Activated T-cell treated with anti-CD3 and anti-CD28 coated beads, Interleukin-2, amount 50 U/mL, for 4 hours (primary cell): ENCODE measurements around the gene SNRNP70. TPM values are rescaled to one million over a fixed set of nuclear protein-coding genes. Genes with fewer than 3 reads are reported as not detected.

Source experiments
- ATAC-seq, 2 donors: fragments of 200-7000 bp; cut with Tn5 transposase; one replicate each; pipeline ENCODE4 v1.10.0; 2021
- DNase-seq: peaks from one replicate; pipeline ENCODE4 v3.0.0-alpha.2; 2020
- H3K27me3 Mint-ChIP-seq: one replicate; pipeline ENCODE4 v1.8.0; 2021; ENCODE audit warnings: low read depth, mixed read lengths
- H3K36me3 Mint-ChIP-seq: one replicate; pipeline ENCODE4 v1.8.0; 2022; ENCODE audit warnings: mixed read lengths; ENCODE audit not compliant: insufficient read depth
- H3K4me1 Mint-ChIP-seq: one replicate; pipeline ENCODE4 v1.8.0; 2021; ENCODE audit warnings: low read depth, mixed read lengths
- H3K4me3 Mint-ChIP-seq: one replicate; pipeline ENCODE4 v1.8.0; 2021; ENCODE audit warnings: mild to moderate bottlenecking, moderate library complexity, mixed read lengths
- H3K9me3 Mint-ChIP-seq: one replicate; pipeline ENCODE4 v1.8.0; 2021; ENCODE audit warnings: mixed read lengths
- total RNA-seq, 3 donors: library from RNA; stranded (reverse); gene quantifications; one replicate each; pipeline ENCODE4 v1.2.1, GENCODE V29; 2021

The SNRNP70 gene
- total RNA-seq, 3 donors from 2014 or later: 278 to 294 (median 283) TPM

DNA sequence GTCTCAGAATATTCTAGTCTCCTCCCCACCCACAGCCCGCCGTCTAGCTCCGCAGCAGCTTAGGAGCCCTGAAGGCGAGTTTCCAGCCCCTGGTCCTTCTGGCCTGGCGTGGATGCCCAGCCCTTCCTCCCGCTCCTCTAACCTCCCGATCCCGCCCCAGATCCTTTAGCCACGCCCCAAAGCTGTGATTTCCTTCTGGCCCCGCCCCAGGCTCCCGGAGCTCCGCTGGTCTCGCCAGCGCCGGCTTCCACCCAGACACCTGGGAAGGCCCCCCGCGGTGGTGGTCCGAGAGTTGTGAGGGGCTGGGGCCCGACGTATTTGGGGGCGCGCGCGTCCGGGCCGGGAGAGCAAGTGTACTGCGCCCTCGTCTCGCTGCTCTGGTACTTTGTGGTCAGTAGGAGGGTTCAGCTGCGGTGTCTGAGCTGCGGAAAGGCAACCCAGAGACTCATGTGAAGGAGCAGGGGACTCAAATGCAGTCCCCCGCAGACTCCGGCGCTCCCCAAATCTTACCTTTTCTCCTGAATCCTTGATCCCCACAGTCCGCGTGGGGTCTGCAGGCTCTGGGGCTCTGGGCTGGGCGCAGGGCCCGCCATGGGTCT lies 27.5 kb upstream of the SNRNP70 start, which contains the start of gene CGB7:
TSS of gene CGB7 (minus strand) at position 114 of the 599 bp plus-strand sequence. CDS start 2,374 bp downstream, outside the sequence.
- ATAC-seq: peak; percentile 9 to 36

GRCh38 chr19:49058562-49058961 lies 26.7 kb upstream of the SNRNP70 start:
- peaks cover 22% of the 10 kb centered on the region for H3K4me1 Mint-ChIP-seq
- no peaks in the 10 kb centered on the region for H3K9me3 Mint-ChIP-seq
- H3K36me3 Mint-ChIP-seq: no peaks in the 10 kb centered on the region
- peaks cover 53% of the 10 kb centered on the region for H3K27me3 Mint-ChIP-seq
- no peak for DNase-seq
- no peak overlapping the region for H3K4me3 Mint-ChIP-seq
- ATAC-seq: peak in 1 of 2 donors; percentile 39

More for the DNA sequence above, 27.5 kb upstream of the SNRNP70 start, which contains the start of gene CGB7:
- peaks cover 22% of the 10 kb centered on the region for H3K4me1 Mint-ChIP-seq
- H3K9me3 Mint-ChIP-seq: no peaks in the 10 kb centered on the region
- peak within 1 kb of the TSS; percentile 77 for H3K4me3 Mint-ChIP-seq
- DNase-seq: peak; percentile 33
- H3K36me3 Mint-ChIP-seq: no peaks in the 10 kb centered on the region
- H3K27me3 Mint-ChIP-seq: peaks cover 45% of the 10 kb centered on the region

GRCh38 chr19:49059053-49059452 lies 26.2 kb upstream of the SNRNP70 start:
- ATAC-seq (no peak), DNase-seq (no peak)
- Mint-ChIP-seq H3K4me1 (peaks cover 22% of the 10 kb centered on the region), H3K36me3 (no peaks in the 10 kb centered on the region), H3K9me3 (no peaks in the 10 kb centered on the region), H3K4me3 (no peak overlapping the region), H3K27me3 (peaks cover 57% of the 10 kb centered on the region)

DNA sequence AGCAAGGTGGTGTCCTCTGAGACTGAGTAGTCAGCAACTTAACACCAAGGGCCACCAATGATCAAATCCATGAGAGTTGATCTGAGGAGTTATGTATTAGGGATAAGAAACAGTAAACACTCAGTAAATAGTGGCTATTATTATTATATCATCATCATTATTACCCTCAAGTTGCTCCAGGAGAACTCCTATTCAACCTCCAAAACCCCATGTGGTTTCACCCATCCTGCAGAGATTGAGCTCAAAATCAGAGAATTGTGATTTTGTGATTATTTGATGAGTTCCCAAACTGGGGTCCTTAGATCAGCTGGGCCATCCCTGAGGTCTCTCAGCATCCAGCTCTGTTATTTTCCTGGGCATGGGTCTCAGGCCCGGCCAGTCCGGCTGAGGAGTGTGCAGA lies 24.3 kb upstream of the SNRNP70 start:
- no peaks in the 10 kb centered on the region for H3K36me3 Mint-ChIP-seq
- H3K4me3 Mint-ChIP-seq: no peak overlapping the region
- H3K9me3 Mint-ChIP-seq: no peaks in the 10 kb centered on the region
- H3K27me3 Mint-ChIP-seq: peaks cover 68% of the 10 kb centered on the region
- H3K4me1 Mint-ChIP-seq: peaks cover 20% of the 10 kb centered on the region
- ATAC-seq: no peak
- DNase-seq: no peak

- H3K4me3 Mint-ChIP-seq: no peak overlapping the region
- peaks cover 16% of the 10 kb centered on the region for H3K4me1 Mint-ChIP-seq
- H3K36me3 Mint-ChIP-seq: no peaks in the 10 kb centered on the region
- DNase-seq (no peak), ATAC-seq (no peak)
- H3K27me3 Mint-ChIP-seq: peaks cover 71% of the 10 kb centered on the region
- H3K9me3 Mint-ChIP-seq: no peaks in the 10 kb centered on the region
Measured at GRCh38 chr19:49061445-49061844, 23.8 kb upstream of the SNRNP70 start.

- Mint-ChIP-seq H3K36me3 (no peaks in the 10 kb centered on the region), H3K9me3 (no peaks in the 10 kb centered on the region), H3K4me3 (no peak overlapping the region), H3K27me3 (peaks cover 72% of the 10 kb centered on the region), H3K4me1 (no peaks in the 10 kb centered on the region)
- DNase-seq (no peak), ATAC-seq (no peak)
Measured at GRCh38 chr19:49064029-49064629, 21.1 kb upstream of the SNRNP70 start.

GRCh38 chr19:49064768-49065611 lies 20.3 kb upstream of the SNRNP70 start, which contains the start of gene NTF4:
Gene NTF4, minus strand, starts transcription at chr19:49064818. Its CDS starts 2,821 bp downstream, at chr19:49061997.
- DNase-seq (no peak), ATAC-seq (peak; percentile 41 to 42)
- Mint-ChIP-seq H3K4me3 (no peak within 1 kb of the TSS), H3K36me3 (no peaks in the 10 kb centered on the region), H3K9me3 (no peaks in the 10 kb centered on the region), H3K4me1 (no peaks in the 10 kb centered on the region), H3K27me3 (peaks cover 74% of the 10 kb centered on the region)

GRCh38 chr19:49065905-49066512 lies 19.2 kb upstream of the SNRNP70 start:
- H3K36me3 Mint-ChIP-seq: peaks cover 2% of the 10 kb centered on the region
- ATAC-seq: no peak
- H3K27me3 Mint-ChIP-seq: peaks cover 78% of the 10 kb centered on the region
- no peak overlapping the region for H3K4me3 Mint-ChIP-seq
- H3K4me1 Mint-ChIP-seq: no peaks in the 10 kb centered on the region
- no peaks in the 10 kb centered on the region for H3K9me3 Mint-ChIP-seq
- DNase-seq: no peak

- H3K36me3 Mint-ChIP-seq: peaks cover 2% of the 10 kb centered on the region
- ATAC-seq: no peak
Measured at GRCh38 chr19:49067554-49067953, 17.7 kb upstream of the SNRNP70 start.

GRCh38 chr19:49069026-49069425 lies 16.2 kb upstream of the SNRNP70 start:
- Mint-ChIP-seq H3K27me3 (peaks cover 82% of the 10 kb centered on the region), H3K4me1 (peaks cover 11% of the 10 kb centered on the region), H3K9me3 (no peaks in the 10 kb centered on the region), H3K4me3 (no peak overlapping the region), H3K36me3 (peaks cover 2% of the 10 kb centered on the region)
- no peak for ATAC-seq
- no peak for DNase-seq

More at GRCh38 chr19:49067554-49067953, 17.7 kb upstream of the SNRNP70 start:
- DNase-seq: no peak
- no peak overlapping the region for H3K4me3 Mint-ChIP-seq
- H3K27me3 Mint-ChIP-seq: peaks cover 80% of the 10 kb centered on the region
- H3K4me1 Mint-ChIP-seq: peaks cover 2% of the 10 kb centered on the region
- no peaks in the 10 kb centered on the region for H3K9me3 Mint-ChIP-seq

DNA sequence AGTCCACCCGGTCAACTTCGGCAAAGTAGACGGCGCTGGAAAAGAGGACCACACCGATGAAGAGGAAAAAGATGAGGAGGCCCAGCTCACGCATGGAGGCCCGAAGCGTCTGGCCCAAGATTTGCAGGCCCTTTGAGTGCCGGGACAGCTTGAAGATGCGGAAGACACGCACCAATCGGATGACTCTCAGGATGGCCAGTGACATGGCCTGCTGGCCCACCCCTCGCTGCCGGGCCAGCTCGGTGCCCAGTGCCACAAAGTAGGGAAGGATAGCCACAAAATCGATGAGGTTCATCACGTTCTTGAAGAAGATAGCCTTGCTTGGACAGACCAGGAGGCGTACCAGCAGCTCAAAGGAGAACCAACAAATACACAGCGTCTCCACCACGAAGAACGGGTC lies 14.8 kb upstream of the SNRNP70 start:
- peaks cover 80% of the 10 kb centered on the region for H3K27me3 Mint-ChIP-seq
- H3K4me1 Mint-ChIP-seq: peaks cover 11% of the 10 kb centered on the region
- no peak overlapping the region for H3K4me3 Mint-ChIP-seq
- H3K9me3 Mint-ChIP-seq: no peaks in the 10 kb centered on the region
- no peak for DNase-seq
- H3K36me3 Mint-ChIP-seq: peaks cover 2% of the 10 kb centered on the region
- ATAC-seq: no peak

GRCh38 chr19:49071860-49072547 lies 13.2 kb upstream of the SNRNP70 start:
- ATAC-seq (no peak), DNase-seq (peak; percentile 35)
- H3K36me3 Mint-ChIP-seq: peaks cover 2% of the 10 kb centered on the region
- peaks cover 11% of the 10 kb centered on the region for H3K4me1 Mint-ChIP-seq
- H3K9me3 Mint-ChIP-seq: no peaks in the 10 kb centered on the region
- peaks cover 78% of the 10 kb centered on the region for H3K27me3 Mint-ChIP-seq
- no peak overlapping the region for H3K4me3 Mint-ChIP-seq

- H3K4me1 Mint-ChIP-seq: peaks cover 11% of the 10 kb centered on the region
- peaks cover 2% of the 10 kb centered on the region for H3K36me3 Mint-ChIP-seq
- H3K9me3 Mint-ChIP-seq: no peaks in the 10 kb centered on the region
- ATAC-seq (peak in 1 of 2 donors; percentile 48), DNase-seq (no peak)
- peaks cover 70% of the 10 kb centered on the region for H3K27me3 Mint-ChIP-seq
- no peak overlapping the region for H3K4me3 Mint-ChIP-seq
Measured at GRCh38 chr19:49073514-49074378, 11.5 kb upstream of the SNRNP70 start.
